Pancreas (tissue), 10 donors: ENCODE results near the gene SGCA. TPM values are rescaled to one million over a fixed set of nuclear protein-coding genes. Genes with fewer than 3 reads are reported as not detected.
A peak's percentile ranks its signal among the peaks of the same experiment; 100 is the strongest.

ENCODE experiments used
- ATAC-seq, 4 donors: fragments of 200-7000 bp; cut with Tn5 transposase; one replicate each; pipeline versions ENCODE4 v1.8.0 to v1.9.1; 2020; ENCODE audit warnings: mild to moderate bottlenecking in 4 of 4, moderate library complexity in 4 of 4
- DNase-seq, 6 donors: peaks; one replicate each; pipeline ENCODE4 v3.0.0-alpha.2; 2020
- FAIRE-seq: peaks from 2 replicates; lab custom pipeline; 2012; peaks lifted over from hg19 to GRCh38; lab: Jason Lieb, UNC
- H3K27ac ChIP-seq, 4 donors: fragments of 200-600 bp; sonication (generic); 1 replicate in 3 of 4; 2 replicates in 1 of 4; pipeline versions ENCODE4 v1.5.0 to v1.8.0; 2020
- H3K27me3 ChIP-seq, 4 donors: fragments of 200-600 bp; one replicate each; pipeline ENCODE4 v1.8.0; 2021
- H3K36me3 ChIP-seq, 3 donors: fragments of 200-600 bp; sonication (generic) in 1 of 3; one replicate each; pipeline versions ENCODE4 v1.5.0 to v1.8.0; 2020 to 2021
- H3K4me1 ChIP-seq, 3 donors: fragments of 200-600 bp; one replicate each; pipeline ENCODE4 v1.8.0; 2021
- H3K4me3 ChIP-seq, 4 donors: fragments of 200-600 bp; sonication (generic) in 2 of 4; one replicate each; pipeline versions ENCODE4 v1.5.0 to v1.8.0; 2020 to 2021
- H3K9me3 ChIP-seq, 4 donors: fragments of 200-600 bp; one replicate each; pipeline ENCODE4 v1.8.0; 2021
- CTCF ChIP-seq, 4 donors: fragments of 200-600 bp; sonication (generic) in 3 of 4; IDR thresholded peaks; one replicate each; pipeline versions ENCODE4 v1.5.0 to v1.8.0; 2021; ENCODE audit warnings: antibody characterized with exemption in 4 of 4
- WGBS, 2 donors: extraction: QIAGEN DNeasy Blood & Tissue Kit; methylation state at CpG; one replicate each; pipeline ENCODE4 v1.1.7; 2013; 5-methylcytosine and 5-hydroxymethylcytosine counted together
- intact Hi-C, 3 donors: fragments of 100-400 bp; cut with DNase I; formaldehyde crosslinking; loops; one replicate each; pipeline versions ENCODE4 v1.11.1 to v1.14.2; 2022
- polyA plus RNA-seq, 2 donors: library from polyadenylated mRNA; stranded (reverse); fragments of 200-250 nt; gene quantifications; one replicate each; pipeline ENCODE4 v1.2.3, GENCODE V29; 2013
- total RNA-seq, 6 donors: library from RNA; stranded (reverse); fragmentation: NEBNext Ultra II Directional in 4 of 6; extraction: Animal tissue kit (Norgen Biotek cat#: 25700) in 4 of 6; gene quantifications; one replicate each; pipeline versions ENCODE4 v1.2.1 to v1.2.4, GENCODE V29; 2021 to 2023
- donor health status: healthy with polysubstance abuse.
- donor health status: DM: no; HTN: no; CAD: no; lungs with moderate emphysema.
- donor health status: DM: no; HTN: no; CAD: no.
- donor health status: control.
- donor health status: control.
- donor health status: Bipolar disorder and iron deficiency.
- donor health status: DM: yes; HTN: yes; CAD: no.
- donor health status: DM: no; HTN: no; CAD: no.
- donor health status: DM: no; HTN: no; CAD: no.
- donor health status: DM: yes; HTN: yes; CAD: no.

The SGCA gene
- total RNA-seq (1 to 10 TPM in 2 of 6 donors, under 1 TPM in 1, not detected in 3; 0.31 to 1.1 (median 1.0) TPM), polyA plus RNA-seq (1 to 10 TPM; 1.7 to 3.0 TPM)

GRCh38 chr17:50165867-50166517 is at the start of gene SGCA:
SGCA (plus strand) TSS chr17:50166005; CDS start chr17:50166041, 36 bp downstream.
- no peak for ATAC-seq
- intact Hi-C loops: no loop called here
- peak in 1 of 6 donors; percentile 54 for DNase-seq
- no peak within 1 kb of the TSS for H3K27ac ChIP-seq
- no peak for FAIRE-seq
- no peaks in the 10 kb centered on the region for H3K36me3 ChIP-seq
- WGBS, 2 donors: 67 to 68% methylated on average over 14 to 15 of the region's 15 CpGs
- H3K27me3 ChIP-seq: no peaks in the 10 kb centered on the region
- no peaks in the 10 kb centered on the region for H3K9me3 ChIP-seq
- no peak within 1 kb of the TSS for H3K4me3 ChIP-seq
- H3K4me1 ChIP-seq: no peaks in the 10 kb centered on the region
- no peak for TF ChIP-seq CTCF (IDR thresholded peaks at IDR 0.05)

DNA sequence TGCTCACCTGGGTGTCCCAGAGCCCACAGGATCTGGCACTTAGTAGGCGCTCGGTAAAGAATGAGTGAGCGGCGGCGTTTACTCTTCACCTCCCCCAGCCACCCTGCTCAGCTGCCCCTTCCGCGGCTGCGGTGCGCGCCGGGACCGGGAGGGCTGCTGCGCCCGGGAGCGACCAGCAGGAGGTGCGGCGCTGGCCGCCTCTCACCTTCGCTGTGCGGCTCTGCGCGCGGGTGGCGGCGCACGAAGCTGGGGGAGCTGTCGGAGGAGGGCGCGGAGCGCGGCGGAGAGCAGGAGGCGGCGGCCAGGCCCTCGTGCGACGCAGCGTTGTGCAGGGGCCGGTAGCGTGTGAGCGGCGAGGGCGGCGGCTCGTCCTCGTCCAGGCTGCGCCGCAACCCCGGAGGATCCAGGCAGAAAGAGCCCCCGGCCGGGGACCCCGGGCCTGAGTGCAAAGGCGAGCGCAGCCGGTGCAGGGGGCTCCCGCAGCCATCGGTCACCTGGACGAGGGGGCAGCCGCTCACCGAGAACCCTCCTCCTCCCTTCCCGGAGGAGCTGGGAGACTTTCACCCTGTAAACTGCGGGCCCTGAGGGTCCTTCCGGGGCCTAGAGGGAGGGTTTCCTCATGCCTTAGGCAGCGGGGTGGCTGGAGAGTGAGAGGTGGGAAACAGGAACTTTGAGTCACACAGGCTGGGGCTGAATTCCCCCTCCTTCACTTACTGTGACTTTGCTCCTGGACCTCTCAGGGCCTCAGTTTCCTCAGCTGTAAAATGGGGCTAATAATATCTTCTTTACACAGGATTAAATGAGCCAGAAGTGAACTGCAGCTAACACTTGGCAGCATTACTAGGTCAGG is 48.4 kb upstream of the SGCA start:
- no peak overlapping the region for H3K4me3 ChIP-seq
- WGBS, 2 donors: 15 to 16% methylated on average over 54 to 64 of the region's 64 CpGs
- peak; percentile 45 to 63 (median 59) for TF ChIP-seq CTCF (IDR thresholded peaks at IDR 0.05)

GRCh38 chr17:50118076-50118827 is 47.6 kb upstream of the SGCA start:
- DNase-seq (peak in 1 of 6 donors; percentile 62), ATAC-seq (peak in 1 of 4 donors; percentile 3)

More for the DNA sequence above, 48.4 kb upstream of the SGCA start:
- Histone ChIP-seq H3K36me3 (no peaks in the 10 kb centered on the region), H3K27ac (no peak overlapping the region), H3K27me3 (no peaks in the 10 kb centered on the region), H3K9me3 (no peaks in the 10 kb centered on the region), H3K4me1 (peaks cover 0 to 6% (median 2%) of the 10 kb centered on the region in 3 donors)
- ATAC-seq (peak; percentile 72 to 89 (median 86)), FAIRE-seq (no peak), DNase-seq (peak in 4 of 6 donors; percentile 63 to 87 (median 72))
- intact Hi-C loops: no loop called here

GRCh38 chr17:50118828-50119218 is 47.0 kb upstream of the SGCA start:
- no peak overlapping the region for H3K27ac ChIP-seq
- H3K4me3 ChIP-seq: no peak overlapping the region
- H3K4me1 ChIP-seq: peaks cover 0 to 6% (median 0%) of the 10 kb centered on the region in 3 donors
- intact Hi-C loops: no loop called here
- H3K27me3 ChIP-seq: no peaks in the 10 kb centered on the region
- ATAC-seq (no peak), FAIRE-seq (no peak), DNase-seq (no peak)
- WGBS, 2 donors: 72 to 74% methylated on average over 4 of the region's 4 CpGs
- H3K9me3 ChIP-seq: no peaks in the 10 kb centered on the region
- no peak for TF ChIP-seq CTCF (IDR thresholded peaks at IDR 0.05)
- no peaks in the 10 kb centered on the region for H3K36me3 ChIP-seq

More at GRCh38 chr17:50118076-50118827, 47.6 kb upstream of the SGCA start:
- no peak for TF ChIP-seq CTCF (IDR thresholded peaks at IDR 0.05)
- Histone ChIP-seq H3K27ac (no peak overlapping the region), H3K4me1 (peaks cover 0 to 6% (median 0%) of the 10 kb centered on the region in 3 donors), H3K9me3 (no peaks in the 10 kb centered on the region), H3K27me3 (no peaks in the 10 kb centered on the region), H3K36me3 (no peaks in the 10 kb centered on the region), H3K4me3 (no peak overlapping the region)
- no peak for FAIRE-seq
- WGBS, 2 donors: 55 to 63% methylated on average over 22 to 23 of the region's 23 CpGs
- intact Hi-C loops: no loop called here
